Measurements from ENCODE around the gene PPP1R36. TPM values are rescaled to one million over a fixed set of nuclear protein-coding genes. Genes with fewer than 3 reads are reported as not detected.
"Not testable (repeated sequence)": the region's sequence is repeated elsewhere in the genome, so short reads cannot be mapped to it uniquely, and the experiment has no call there.

The PPP1R36 gene
- total RNA-seq, 1 experiment from 2014 or later, result 0.24 TPM

GRCh38 chr14:64605926-64606685, 56.3 kb downstream of the PPP1R36 start:
- Histone ChIP-seq H3K36me3 (no peaks in the 10 kb centered on the region), H3K27me3 (no peaks in the 10 kb centered on the region), H3K27ac (no peak overlapping the region), H3K9me3 (replicated peaks) (no peaks in the 10 kb centered on the region), H3K4me3 (no peak overlapping the region), H3K4me1 (no peaks in the 10 kb centered on the region)
- no peak for DNase-seq

- Histone ChIP-seq H3K27ac (no peak overlapping the region), H3K4me1 (no peaks in the 10 kb centered on the region), H3K9me3 (replicated peaks) (no peaks in the 10 kb centered on the region), H3K27me3 (no peaks in the 10 kb centered on the region), H3K4me3 (no peak overlapping the region), H3K36me3 (no peaks in the 10 kb centered on the region)
- no peak for DNase-seq
Observed at GRCh38 chr14:64610049-64610746, 60.4 kb downstream of the PPP1R36 start.

GRCh38 chr14:64611358-64612020, 61.7 kb downstream of the PPP1R36 start:
- DNase-seq, result no peak
- no peaks in the 10 kb centered on the region for H3K27me3 ChIP-seq
- no peak overlapping the region for H3K4me3 ChIP-seq
- no peaks in the 10 kb centered on the region for H3K4me1 ChIP-seq
- H3K36me3 ChIP-seq, result no peaks in the 10 kb centered on the region
- no peaks in the 10 kb centered on the region for H3K9me3 ChIP-seq (replicated peaks)
- no peak overlapping the region for H3K27ac ChIP-seq

- Histone ChIP-seq H3K4me3 (no peak overlapping the region), H3K9me3 (replicated peaks) (no peaks in the 10 kb centered on the region), H3K36me3 (no peaks in the 10 kb centered on the region), H3K27me3 (no peaks in the 10 kb centered on the region), H3K27ac (no peak overlapping the region), H3K4me1 (no peaks in the 10 kb centered on the region)
- no peak for DNase-seq
Observed at GRCh38 chr14:64612021-64612380, 62.2 kb downstream of the PPP1R36 start.

GRCh38 chr14:64612971-64613666, 63.4 kb downstream of the PPP1R36 start:
- Histone ChIP-seq H3K27ac (no peak overlapping the region), H3K4me3 (no peak overlapping the region), H3K36me3 (no peaks in the 10 kb centered on the region), H3K9me3 (replicated peaks) (no peaks in the 10 kb centered on the region), H3K4me1 (no peaks in the 10 kb centered on the region), H3K27me3 (no peaks in the 10 kb centered on the region)
- DNase-seq, result no peak

- no peak for DNase-seq
- H3K36me3 ChIP-seq, result no peaks in the 10 kb centered on the region
- H3K27ac ChIP-seq, result no peak overlapping the region
- H3K4me1 ChIP-seq, result no peaks in the 10 kb centered on the region
- H3K27me3 ChIP-seq, result no peaks in the 10 kb centered on the region
- H3K9me3 ChIP-seq (replicated peaks), result no peaks in the 10 kb centered on the region
- H3K4me3 ChIP-seq, result no peak overlapping the region
Observed at GRCh38 chr14:64614166-64614565, 64.4 kb downstream of the PPP1R36 start.

- Histone ChIP-seq H3K27ac (no peak overlapping the region), H3K9me3 (replicated peaks) (no peaks in the 10 kb centered on the region), H3K4me3 (no peak overlapping the region), H3K4me1 (no peaks in the 10 kb centered on the region), H3K36me3 (no peaks in the 10 kb centered on the region), H3K27me3 (no peaks in the 10 kb centered on the region)
- DNase-seq, result no peak
Observed at GRCh38 chr14:64614805-64615391, 65.1 kb downstream of the PPP1R36 start.

- not testable (repeated sequence) for H3K27ac ChIP-seq, H3K36me3 ChIP-seq
Observed at GRCh38 chr14:64617872-64618408, 68.2 kb downstream of the PPP1R36 start.

GRCh38 chr14:64620910-64621309, 71.1 kb downstream of the PPP1R36 start:
- H3K4me3 ChIP-seq, result no peak overlapping the region
- no peaks in the 10 kb centered on the region for H3K27me3 ChIP-seq
- H3K4me1 ChIP-seq, result no peaks in the 10 kb centered on the region
- no peak for DNase-seq
- no peak overlapping the region for H3K27ac ChIP-seq
- H3K9me3 ChIP-seq (replicated peaks), result no peaks in the 10 kb centered on the region
- no peaks in the 10 kb centered on the region for H3K36me3 ChIP-seq

More at GRCh38 chr14:64617872-64618408, 68.2 kb downstream of the PPP1R36 start:
- not testable (repeated sequence) for H3K4me3 ChIP-seq; H3K4me1 ChIP-seq; H3K9me3 ChIP-seq (replicated peaks); DNase-seq; H3K27me3 ChIP-seq

GRCh38 chr14:64623554-64624165, 73.9 kb downstream of the PPP1R36 start:
- Histone ChIP-seq H3K4me1 (no peaks in the 10 kb centered on the region), H3K27ac (no peak overlapping the region), H3K27me3 (no peaks in the 10 kb centered on the region), H3K36me3 (no peaks in the 10 kb centered on the region), H3K4me3 (no peak overlapping the region), H3K9me3 (replicated peaks) (no peaks in the 10 kb centered on the region)
- no peak for DNase-seq

GRCh38 chr14:64625386-64626232, 75.8 kb downstream of the PPP1R36 start:
- no peak overlapping the region for H3K27ac ChIP-seq

GRCh38 chr14:64628940-64629408, 79.2 kb downstream of the PPP1R36 start:
- H3K9me3 ChIP-seq (replicated peaks), result no peaks in the 10 kb centered on the region
- H3K4me3 ChIP-seq, result no peak overlapping the region
- DNase-seq, result no peak
- no peaks in the 10 kb centered on the region for H3K27me3 ChIP-seq
- H3K36me3 ChIP-seq, result no peaks in the 10 kb centered on the region
- H3K27ac ChIP-seq, result no peak overlapping the region
- no peaks in the 10 kb centered on the region for H3K4me1 ChIP-seq

More at GRCh38 chr14:64625386-64626232, 75.8 kb downstream of the PPP1R36 start:
- no peaks in the 10 kb centered on the region for H3K9me3 ChIP-seq (replicated peaks)
- H3K27me3 ChIP-seq, result no peaks in the 10 kb centered on the region
- H3K4me3 ChIP-seq, result no peak overlapping the region
- no peaks in the 10 kb centered on the region for H3K36me3 ChIP-seq
- no peaks in the 10 kb centered on the region for H3K4me1 ChIP-seq
- DNase-seq, result no peak

GRCh38 chr14:64630778-64631177, 81.0 kb downstream of the PPP1R36 start:
- no peak for DNase-seq
- H3K27me3 ChIP-seq, result no peaks in the 10 kb centered on the region
- H3K27ac ChIP-seq, result no peak overlapping the region
- H3K4me1 ChIP-seq, result no peaks in the 10 kb centered on the region
- no peak overlapping the region for H3K4me3 ChIP-seq
- H3K9me3 ChIP-seq (replicated peaks), result no peaks in the 10 kb centered on the region
- no peaks in the 10 kb centered on the region for H3K36me3 ChIP-seq

All from SJCRH30 (cell line).